A549 (cell line): ENCODE results near the gene NFIX. TPM values are rescaled to one million over a fixed set of nuclear protein-coding genes. Genes with fewer than 3 reads are reported as not detected.

Source experiments
- ATOH8 ChIP-seq: fragments of 250-450 bp; sonication (Bioruptor Pico); IDR thresholded peaks from 2 replicates; pipeline ENCODE4 v1.5.0; 2020; ENCODE audit warnings: low read depth, mild to moderate bottlenecking, moderate library complexity
- BCL3 ChIP-seq: fragments of >200 bp; sonication (Bioruptor Twin); formaldehyde crosslinking; IDR thresholded peaks from 3 replicates; pipeline ENCODE4 v1.6.1; 2016
- CBX2 ChIP-seq: fragments of 200-600 bp; sonication (generic); IDR thresholded peaks from 2 replicates; pipeline ENCODE4 v1.6.1; 2016; ENCODE audit warnings: low read depth, mild to moderate bottlenecking, borderline replicate concordance
- CBX8 ChIP-seq: fragments of 200-600 bp; sonication (generic); IDR thresholded peaks from 2 replicates; pipeline ENCODE4 v1.6.1; 2016
- CEBPB ChIP-seq, 2 experiments: fragments of >200 bp in 1 of 2; sonication (Bioruptor Twin) in 1 of 2; formaldehyde crosslinking in 1 of 2; IDR thresholded peaks; 2 replicates each; pipeline ENCODE4 v1.6.1; 2012 to 2016
- CHD4 ChIP-seq: fragments of 200-600 bp; sonication (generic); IDR thresholded peaks from 2 replicates; pipeline ENCODE4 v1.6.1; 2016; ENCODE audit warnings: antibody characterized with exemption, mild to moderate bottlenecking, borderline replicate concordance
- EHMT2 ChIP-seq: fragments of 200-600 bp; sonication (generic); IDR thresholded peaks from 2 replicates; pipeline ENCODE4 v1.6.1; 2016; ENCODE audit warnings: antibody characterized with exemption, low read depth, mild to moderate bottlenecking, moderate library complexity
- ELK1 ChIP-seq: fragments of 150-350 bp; IDR thresholded peaks from 2 replicates; pipeline ENCODE4 v1.6.1; 2014; ENCODE audit warnings: low read depth, mild to moderate bottlenecking, low read length
- EP300 ChIP-seq, 2 experiments: fragments of >200 bp; sonication (Bioruptor Twin); formaldehyde crosslinking; IDR thresholded peaks; 2 replicates in 1 of 2; 3 replicates in 1 of 2; pipeline ENCODE4 v1.6.1; 2016 to 2017
- ESRRA ChIP-seq: fragments of 150-350 bp; IDR thresholded peaks from 2 replicates; pipeline ENCODE4 v1.6.1; 2014; ENCODE audit warnings: mild to moderate bottlenecking, low read length, borderline replicate concordance
- FOSL2 ChIP-seq, 2 experiments: fragments of 450-650 bp in 1 of 2; fragments of >200 bp in 1 of 2; sonication (Bioruptor Twin) in 1 of 2; formaldehyde crosslinking; IDR thresholded peaks; 2 replicates each; pipeline versions ENCODE4 v1.5.0 to v1.6.1; 2016 to 2020; ENCODE audit warnings: mild to moderate bottlenecking in 1 of 2, moderate library complexity in 1 of 2
- FOXS1 ChIP-seq: fragments of 250-450 bp; sonication (Bioruptor Pico); IDR thresholded peaks from 2 replicates; pipeline ENCODE4 v1.5.0; 2020; ENCODE audit warnings: mild to moderate bottlenecking, moderate library complexity
- HES2 ChIP-seq: fragments of >200 bp; sonication (Bioruptor Twin); formaldehyde crosslinking; IDR thresholded peaks from 2 replicates; pipeline ENCODE4 v1.6.1; 2016
- HEYL ChIP-seq: fragments of 250-450 bp; sonication (Bioruptor Pico); IDR thresholded peaks from 2 replicates; pipeline ENCODE4 v1.8.0; 2021; ENCODE audit warnings: mild to moderate bottlenecking, moderate library complexity
- HOXA7 ChIP-seq: fragments of 250-450 bp; sonication (Bioruptor Pico); IDR thresholded peaks from 2 replicates; pipeline ENCODE4 v1.5.0; 2020; ENCODE audit warnings: mild to moderate bottlenecking, moderate library complexity
- HOXB5 ChIP-seq: fragments of 250-450 bp; sonication (Bioruptor Pico); IDR thresholded peaks from 2 replicates; pipeline ENCODE4 v1.5.0; 2020; ENCODE audit warnings: mild to moderate bottlenecking, moderate library complexity
- JUN ChIP-seq, 2 experiments: fragments of >200 bp; sonication (Bioruptor Twin); formaldehyde crosslinking; IDR thresholded peaks; 2 replicates in 1 of 2; 3 replicates in 1 of 2; pipeline ENCODE4 v1.6.1; 2016 to 2017
- JUNB ChIP-seq: fragments of >200 bp; sonication (Bioruptor Twin); formaldehyde crosslinking; IDR thresholded peaks from 2 replicates; pipeline ENCODE4 v1.6.1; 2016
- KDM1A ChIP-seq: fragments of 200-600 bp; sonication (generic); IDR thresholded peaks from 2 replicates; pipeline ENCODE4 v1.6.1; 2016; ENCODE audit warnings: low read depth, mild to moderate bottlenecking
- KDM5A ChIP-seq: fragments of 200-600 bp; sonication (generic); IDR thresholded peaks from 2 replicates; pipeline ENCODE4 v1.6.1; 2016; ENCODE audit warnings: antibody characterized with exemption, mild to moderate bottlenecking
- MAFK ChIP-seq: fragments of 450-650 bp; IDR thresholded peaks from 2 replicates; pipeline ENCODE4 v1.6.1; 2014; ENCODE audit not compliant: partially characterized antibody
- MAX ChIP-seq: IDR thresholded peaks from 2 replicates; pipeline ENCODE4 v1.6.1; 2012
- MYC ChIP-seq: IDR thresholded peaks from 2 replicates; pipeline ENCODE4 v1.6.1; 2012; ENCODE audit warnings: mild to moderate bottlenecking, inconsistent platforms, low read length, improper control_type of control experiment, borderline replicate concordance
- NFE2L2 ChIP-seq: fragments of 150-350 bp; conservative IDR thresholded peaks from 2 replicates; pipeline ENCODE4 v1.6.1; 2014; ENCODE audit warnings: low read length
- NR3C1 ChIP-seq: fragments of >200 bp; sonication (Bioruptor Twin); formaldehyde crosslinking; IDR thresholded peaks from 3 replicates; pipeline ENCODE4 v1.6.1; 2017
- PHF8 ChIP-seq: fragments of 200-600 bp; sonication (generic); IDR thresholded peaks from 2 replicates; pipeline ENCODE4 v1.6.1; 2016; ENCODE audit warnings: low read depth, mild to moderate bottlenecking, antibody characterized with exemption, moderate library complexity, borderline replicate concordance
- POLR2A ChIP-seq: IDR thresholded peaks from 2 replicates; pipeline ENCODE4 v1.6.1; 2012; ENCODE audit warnings: mild to moderate bottlenecking, low read length
- RAD21 ChIP-seq, 2 experiments: fragments of >200 bp in 1 of 2; sonication (Bioruptor Twin) in 1 of 2; formaldehyde crosslinking in 1 of 2; IDR thresholded peaks in 1 of 2; conservative IDR thresholded peaks in 1 of 2; 2 replicates in 1 of 2; 3 replicates in 1 of 2; pipeline ENCODE4 v1.6.1; 2012 to 2018; ENCODE audit warnings: inconsistent platforms in 1 of 2
- RARB ChIP-seq: fragments of 250-450 bp; sonication (Bioruptor Pico); IDR thresholded peaks from 2 replicates; pipeline ENCODE4 v1.8.0; 2021; ENCODE audit warnings: mild to moderate bottlenecking, moderate library complexity
- RCOR1 ChIP-seq: fragments of 150-350 bp; IDR thresholded peaks from 2 replicates; pipeline ENCODE4 v1.6.1; 2014; ENCODE audit warnings: antibody characterized with exemption, low read length, low read depth
- RFX5 ChIP-seq: fragments of 450-650 bp; IDR thresholded peaks from 2 replicates; pipeline ENCODE4 v1.7.1; 2014; ENCODE audit warnings: antibody characterized with exemption, mild to moderate bottlenecking, moderate library complexity
- SMC3 ChIP-seq: fragments of >200 bp; sonication (Bioruptor Twin); formaldehyde crosslinking; IDR thresholded peaks from 3 replicates; pipeline ENCODE4 v1.6.1; 2018; ENCODE audit warnings: inconsistent platforms
- SREBF2 ChIP-seq: fragments of 450-650 bp; IDR thresholded peaks from 2 replicates; pipeline ENCODE4 v1.6.1; 2014; ENCODE audit warnings: mild to moderate bottlenecking, moderate library complexity
- TFCP2L1 ChIP-seq: fragments of 250-450 bp; sonication (Bioruptor Pico); IDR thresholded peaks from 2 replicates; pipeline ENCODE4 v1.5.0; 2021; ENCODE audit warnings: mild to moderate bottlenecking
- TP53 ChIP-seq: fragments of 250-450 bp; sonication (Bioruptor Pico); IDR thresholded peaks from 2 replicates; pipeline ENCODE4 v1.5.0; 2021; ENCODE audit warnings: mild to moderate bottlenecking, moderate library complexity
- USF2 ChIP-seq: fragments of 450-650 bp; IDR thresholded peaks from 2 replicates; pipeline ENCODE4 v1.6.1; 2014; ENCODE audit warnings: antibody characterized with exemption
- ZC3H11A ChIP-seq: fragments of 450-650 bp; IDR thresholded peaks from 2 replicates; pipeline ENCODE4 v1.6.1; 2014; ENCODE audit warnings: antibody characterized with exemption, mild to moderate bottlenecking
- ZNF302 ChIP-seq: fragments of 250-450 bp; sonication (Bioruptor Pico); IDR thresholded peaks from 2 replicates; pipeline ENCODE4 v1.9.0; 2021; ENCODE audit warnings: inconsistent platforms, mild to moderate bottlenecking, moderate library complexity
- ZSCAN20 ChIP-seq: fragments of 250-450 bp; sonication (Bioruptor Pico); IDR thresholded peaks from 2 replicates; pipeline ENCODE4 v1.8.0; 2022; ENCODE audit warnings: mild to moderate bottlenecking, moderate library complexity
- polyA plus RNA-seq, 4 experiments: library from polyadenylated mRNA; depleted of rRNA in 3 of 4; stranded (reverse); fragments of >200 nt; fragmentation: RNase III in 1 of 4; extraction: RNeasy Plus Mini Kit Qiagen cat#74134 plus additional on column Dnase treatment in 1 of 4; gene quantifications; 2 replicates in 3 of 4; 3 replicates in 1 of 4; pipeline ENCODE4 v1.2.3, GENCODE V29; 2011 to 2017

NFIX gene
- polyA plus RNA-seq, 2 of the 4 experiments (the other 2 are of a cell fraction), result 0.52 to 3.0 TPM

GRCh38 chr19:12945479-12946091 is 49.7 kb upstream of the NFIX start, which contains the start of gene RAD23A (continued):
- TF ChIP-seq TP53 (CRISPR knock-in tag) (peak; percentile 41; the same call in 1 of the 2 replicates), HES2 (no peak), RCOR1 (no peak), SREBF2 (no peak), EHMT2 (no peak), MAX (peak; percentile 94; the same call in 1 of the 2 replicates), ZNF302 (CRISPR knock-in tag) (no peak), NFE2L2 (no peak), ZC3H11A (no peak), MAFK (no peak), HOXB5 (CRISPR knock-in tag) (no peak), FOSL2 (IDR thresholded peaks at IDR 0.05) (no peak), FOSL2 (CRISPR knock-in tag; IDR thresholded peaks at IDR 0.05) (peak; percentile 71), CEBPB (IDR thresholded peaks at IDR 0.05) (no peak), SMC3 (no peak), ZSCAN20 (CRISPR knock-in tag) (no peak), USF2 (peak; percentile 98), KDM5A (no peak), PHF8 (no peak), BCL3 (0 out of 3 replicates have a peak, but pooled peaks have one; percentile 36), FOXS1 (CRISPR knock-in tag) (no peak), CBX2 (no peak), RARB (0 out of 2 replicates have a peak, but pooled peaks have one; percentile 13), JUN (IDR thresholded peaks at IDR 0.05) (peak; percentile 69 to 91), CHD4 (no peak), ATOH8 (CRISPR knock-in tag) (no peak), RFX5 (no peak), TFCP2L1 (peak; percentile 95), POLR2A (peak; percentile 60), ESRRA (no peak), KDM1A (no peak), MYC (peak; percentile 91), ELK1 (no peak), CBX8 (no peak), HEYL (CRISPR knock-in tag) (no peak), RAD21 (conservative IDR thresholded peaks at IDR 0.05 in 1 of 2, IDR thresholded peaks at IDR 0.05 in 1 of 2) (no peak), NR3C1 (no peak), HOXA7 (CRISPR knock-in tag) (no peak), EP300 (IDR thresholded peaks at IDR 0.05) (no peak), JUNB (no peak)
